ENCODE measurements around the gene CCT6A.

The CCT6A gene

GRCh38 chr7:56023500-56023899 is 28.1 kb upstream of the CCT6A start:
- no peak for DNase-seq (ENCODE audit: low read depth in 1 of 2, low spot score in 1 of 2)
- Histone ChIP-seq H3K4me3 (replicated peaks; ENCODE audit: insufficient read depth, low read length) (no peak overlapping the region), H3K27me3 (ENCODE audit: insufficient read depth, poor library complexity, severe bottlenecking) (no peaks in the 10 kb centered on the region), H3K27ac (replicated peaks) (no peak overlapping the region)
- TF ChIP-seq REST (IDR thresholded peaks at IDR 0.05; ENCODE audit: insufficient replicate concordance, low read depth), result no peak
- TF ChIP-seq CTCF (IDR thresholded peaks at IDR 0.05; ENCODE audit: insufficient read depth, low read length), result no peak
- no peak for TF ChIP-seq POLR2AphosphoS5 (IDR thresholded peaks at IDR 0.05; ENCODE audit: low read depth)
- TF ChIP-seq GABPA (IDR thresholded peaks at IDR 0.05; ENCODE audit: low read depth), result no peak
- TF ChIP-seq SPI1 (IDR thresholded peaks at IDR 0.05; ENCODE audit: borderline replicate concordance, low read depth), result no peak

GRCh38 chr7:56026538-56026937 is 25.0 kb upstream of the CCT6A start:
- DNase-seq (ENCODE audit: low read depth in 1 of 2, low spot score in 1 of 2), result no peak
- no peak overlapping the region for H3K27ac ChIP-seq (replicated peaks)
- no peak for TF ChIP-seq GABPA (IDR thresholded peaks at IDR 0.05; ENCODE audit: low read depth)
- TF ChIP-seq POLR2AphosphoS5 (IDR thresholded peaks at IDR 0.05; ENCODE audit: low read depth), result no peak
- TF ChIP-seq CTCF (IDR thresholded peaks at IDR 0.05; ENCODE audit: insufficient read depth, low read length), result no peak
- TF ChIP-seq REST (IDR thresholded peaks at IDR 0.05; ENCODE audit: insufficient replicate concordance, low read depth), result no peak
- TF ChIP-seq SPI1 (IDR thresholded peaks at IDR 0.05; ENCODE audit: borderline replicate concordance, low read depth), result no peak
- no peak overlapping the region for H3K4me3 ChIP-seq (replicated peaks; ENCODE audit: insufficient read depth, low read length)
- H3K27me3 ChIP-seq (ENCODE audit: insufficient read depth, poor library complexity, severe bottlenecking), result no peaks in the 10 kb centered on the region

GRCh38 chr7:56028942-56029630 is 22.5 kb upstream of the CCT6A start:
- no peak for DNase-seq (ENCODE audit: low read depth in 1 of 2, low spot score in 1 of 2)
- TF ChIP-seq GABPA (IDR thresholded peaks at IDR 0.05; ENCODE audit: low read depth), result no peak
- TF ChIP-seq REST (IDR thresholded peaks at IDR 0.05; ENCODE audit: insufficient replicate concordance, low read depth), result no peak
- Histone ChIP-seq H3K27ac (replicated peaks) (no peak overlapping the region), H3K4me3 (replicated peaks; ENCODE audit: insufficient read depth, low read length) (no peak overlapping the region), H3K27me3 (ENCODE audit: insufficient read depth, poor library complexity, severe bottlenecking) (no peaks in the 10 kb centered on the region)
